CD4-positive, alpha-beta T cell (primary cell): ENCODE results near the gene ACCSL. TPM values are rescaled to one million over a fixed set of nuclear protein-coding genes. Genes with fewer than 3 reads are reported as not detected.

Experiments
- ATAC-seq: fragments of 200-7000 bp; cut with Tn5 transposase; one replicate; pipeline ENCODE4 v1.10.0; 2022; ENCODE audit warnings: mild to moderate bottlenecking; ENCODE audit not compliant: poor library complexity
- CTCF ChIA-PET: fragments of 350-600 bp; sonication (Branson Sonifier 250); formaldehyde crosslinking; loops from one replicate; lab custom pipeline; 2021; ENCODE audit warnings: antibody characterized with exemption, inconsistent platforms; lab: Charles Lee
- POLR2A ChIA-PET: fragments of 350-600 bp; sonication (Branson Sonifier 250); formaldehyde crosslinking; loops from one replicate; lab custom pipeline; 2021; ENCODE audit warnings: antibody characterized with exemption, inconsistent platforms; lab: Charles Lee
- DNase-seq, 14 experiments: peaks; one replicate each; pipeline ENCODE4 v3.0.0-alpha.2; 2013 to 2020; ENCODE audit warnings: mixed read lengths in 2 of 14
- H3K27ac ChIP-seq, 2 donors: one replicate each; pipeline versions ENCODE4 v1.5.1 to v1.7.0; 2013; ENCODE audit warnings: low read length in 2 of 2, low read depth in 1 of 2, mild to moderate bottlenecking in 1 of 2
- H3K27me3 ChIP-seq, 2 experiments: 1 replicate in 1 of 2; 2 replicates in 1 of 2; pipeline versions ENCODE4 v1.6.1 to v1.7.0; 2013; ENCODE audit warnings: low read length in 2 of 2, control low read depth in 1 of 2, mild to moderate bottlenecking in 1 of 2, moderate library complexity in 1 of 2; ENCODE audit not compliant: insufficient read depth in 2 of 2, control insufficient read depth in 1 of 2
- H3K36me3 ChIP-seq: one replicate; pipeline ENCODE4 v1.6.1; 2013; ENCODE audit warnings: low read length, control low read depth; ENCODE audit not compliant: insufficient read depth
- H3K4me1 ChIP-seq: one replicate; pipeline ENCODE4 v1.6.1; 2013; ENCODE audit warnings: low read length, control low read depth; ENCODE audit not compliant: insufficient read depth
- H3K4me3 ChIP-seq: one replicate; pipeline ENCODE4 v1.5.1; 2013; ENCODE audit warnings: mild to moderate bottlenecking, low read length, moderate library complexity
- H3K9me3 ChIP-seq, 2 experiments: 1 replicate in 1 of 2; 2 replicates in 1 of 2; pipeline versions ENCODE4 v1.6.1 to v1.7.0; 2013; ENCODE audit warnings: low read length in 2 of 2, mild to moderate bottlenecking in 2 of 2, control low read depth in 1 of 2, moderate library complexity in 1 of 2; ENCODE audit not compliant: control insufficient read depth in 1 of 2, insufficient read depth in 1 of 2
- H3K27ac Mint-ChIP-seq: one replicate; pipeline ENCODE4 v1.8.0; 2020; ENCODE audit warnings: mixed read lengths
- H3K27me3 Mint-ChIP-seq: one replicate; pipeline ENCODE4 v1.8.0; 2021; ENCODE audit warnings: mixed read lengths
- H3K36me3 Mint-ChIP-seq: one replicate; pipeline ENCODE4 v1.8.0; 2021; ENCODE audit warnings: low read depth, mixed read lengths
- H3K4me1 Mint-ChIP-seq: one replicate; pipeline ENCODE4 v1.8.0; 2021; ENCODE audit warnings: low read depth, mixed read lengths
- H3K4me3 Mint-ChIP-seq: one replicate; pipeline ENCODE4 v1.8.0; 2020; ENCODE audit warnings: mild to moderate bottlenecking, mixed read lengths
- H3K9me3 Mint-ChIP-seq: one replicate; pipeline ENCODE4 v1.8.0; 2020; ENCODE audit warnings: mixed read lengths
- CTCF ChIP-seq: fragments of 200-600 bp; IDR thresholded peaks from one replicate; pipeline ENCODE4 v1.8.0; 2022; ENCODE audit warnings: antibody characterized with exemption, mild to moderate bottlenecking
- intact Hi-C, 2 experiments: fragments of 100-400 bp; cut with DNase I in 1 of 2; cut with micrococcal nuclease in 1 of 2; formaldehyde crosslinking; loops; one replicate each; pipeline versions ENCODE4 v1.15.1 to v1.9.0; 2023 to 2025; cut with DNase I, micrococcal nuclease
- total RNA-seq, 174 experiments: library from RNA in 2 of 174; stranded (reverse) in 2 of 174; gene quantifications; one replicate each; pipeline ENCODE4 v1.2.3 and lab custom pipeline; 2021 to 2026

Gene ACCSL
- total RNA-seq, 2 experiments from 2014 or later: not detected

DNA sequence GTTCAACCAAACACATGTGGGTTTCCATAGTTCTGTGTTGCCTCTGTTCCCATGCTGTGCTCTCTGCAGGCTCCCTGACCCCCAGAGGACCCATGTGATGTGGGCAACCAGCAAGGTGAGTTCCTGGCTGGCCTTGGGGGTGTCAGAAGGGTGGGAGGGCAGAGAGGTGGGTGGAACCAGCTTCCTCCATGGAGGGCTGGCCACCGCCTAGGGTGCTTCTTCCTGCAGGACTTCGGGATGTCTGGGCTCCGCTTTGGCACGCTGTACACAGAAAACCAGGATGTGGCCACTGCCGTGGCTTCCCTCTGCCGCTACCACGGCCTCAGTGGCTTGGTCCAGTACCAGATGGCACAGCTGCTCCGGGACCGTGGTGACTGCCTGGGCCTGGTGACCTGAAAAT, 33.2 kb downstream of the ACCSL start:
- no peak overlapping the region for H3K4me3 Mint-ChIP-seq
- TF ChIP-seq CTCF: no peak
- peaks cover 57% of the 10 kb centered on the region for H3K36me3 Mint-ChIP-seq
- Histone ChIP-seq H3K9me3 (peaks cover 0 to 5% of the 10 kb centered on the region in 2 experiments), H3K36me3 (peaks cover 3% of the 10 kb centered on the region), H3K27me3 (no peaks in the 10 kb centered on the region), H3K27ac (no peak overlapping the region), H3K4me1 (no peaks in the 10 kb centered on the region), H3K4me3 (no peak overlapping the region)
- no peak overlapping the region for H3K27ac Mint-ChIP-seq
- no peaks in the 10 kb centered on the region for H3K27me3 Mint-ChIP-seq
- H3K9me3 Mint-ChIP-seq: peaks cover 4% of the 10 kb centered on the region
- H3K4me1 Mint-ChIP-seq: no peaks in the 10 kb centered on the region
- DNase-seq (no peak), ATAC-seq (no peak)
- POLR2A ChIA-PET: no interaction called here
- intact Hi-C loops: no loop called here
- CTCF ChIA-PET: no interaction called here

DNA sequence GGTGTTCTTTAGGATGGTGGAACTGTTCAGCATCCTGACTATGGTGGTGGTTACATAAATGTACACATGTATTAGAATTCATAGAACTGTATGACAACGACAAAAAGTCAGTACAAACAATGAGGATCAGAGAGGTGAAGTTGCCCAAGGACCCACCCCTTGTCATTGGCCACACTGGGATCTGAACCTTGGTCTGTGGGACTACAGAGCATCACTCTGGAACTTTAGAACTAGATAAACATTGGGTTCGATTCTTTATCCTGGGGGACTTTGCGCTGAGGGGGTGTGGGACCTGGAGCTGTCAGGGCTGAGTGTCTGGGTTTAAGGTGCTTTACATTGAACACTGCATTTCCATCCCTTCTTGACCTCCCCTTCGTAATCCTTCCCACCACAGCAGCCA, 34.9 kb downstream of the ACCSL start:
- H3K27ac Mint-ChIP-seq: no peak overlapping the region
- intact Hi-C loops: no loop called here
- Histone ChIP-seq H3K27me3 (no peaks in the 10 kb centered on the region), H3K4me3 (no peak overlapping the region), H3K9me3 (peaks cover 0 to 5% of the 10 kb centered on the region in 2 experiments), H3K36me3 (no peaks in the 10 kb centered on the region), H3K4me1 (no peaks in the 10 kb centered on the region), H3K27ac (no peak overlapping the region)
- peaks cover 4% of the 10 kb centered on the region for H3K9me3 Mint-ChIP-seq
- H3K4me1 Mint-ChIP-seq: no peaks in the 10 kb centered on the region
- H3K27me3 Mint-ChIP-seq: no peaks in the 10 kb centered on the region
- TF ChIP-seq CTCF: no peak
- ChIA-PET POLR2A (no interaction called here), CTCF (no interaction called here)
- ATAC-seq (no peak), DNase-seq (no peak)
- H3K4me3 Mint-ChIP-seq: no peak overlapping the region
- H3K36me3 Mint-ChIP-seq: peaks cover 50% of the 10 kb centered on the region

DNA sequence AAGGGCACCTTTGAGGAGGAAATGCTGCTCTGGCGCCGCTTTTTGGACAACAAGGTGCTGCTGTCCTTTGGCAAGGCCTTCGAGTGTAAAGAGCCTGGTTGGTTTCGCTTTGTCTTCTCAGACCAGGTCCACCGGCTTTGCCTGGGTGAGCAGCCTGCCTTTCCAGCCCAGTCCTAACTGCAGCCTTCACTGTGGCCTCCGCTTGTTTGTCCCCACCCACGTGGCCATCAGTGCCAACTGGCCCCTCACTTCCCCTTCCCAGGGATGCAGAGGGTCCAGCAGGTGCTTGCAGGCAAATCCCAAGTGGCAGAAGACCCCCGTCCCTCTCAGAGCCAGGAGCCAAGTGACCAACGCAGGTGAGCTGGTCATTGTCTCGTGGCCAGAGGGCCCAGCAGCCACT, 35.7 kb downstream of the ACCSL start:
- TF ChIP-seq CTCF: no peak
- POLR2A ChIA-PET: no interaction called here
- CTCF ChIA-PET: interaction anchor here (0.6 kb wide), 1 partner anchor 21 kb away, joined by 3 read pairs; no protein-coding TSS in a partner anchor
- H3K36me3 ChIP-seq: no peaks in the 10 kb centered on the region
- H3K27ac Mint-ChIP-seq: no peak overlapping the region
- intact Hi-C loops: no loop called here
- H3K4me3 ChIP-seq: no peak overlapping the region
- peaks cover 52% of the 10 kb centered on the region for H3K36me3 Mint-ChIP-seq
- H3K27me3 Mint-ChIP-seq: no peaks in the 10 kb centered on the region
- no peak overlapping the region for H3K27ac ChIP-seq
- H3K4me1 Mint-ChIP-seq: no peaks in the 10 kb centered on the region
- no peaks in the 10 kb centered on the region for H3K27me3 ChIP-seq
- H3K9me3 Mint-ChIP-seq: peaks cover 4% of the 10 kb centered on the region
- peaks cover 0 to 5% of the 10 kb centered on the region in 2 experiments for H3K9me3 ChIP-seq
- DNase-seq (no peak), ATAC-seq (no peak)
- no peaks in the 10 kb centered on the region for H3K4me1 ChIP-seq
- H3K4me3 Mint-ChIP-seq: no peak overlapping the region
